Vagina (tissue), 2 donors: Measurements from ENCODE around the gene POLR1G.

ENCODE experiments used
- POLR2A ChIP-seq, 2 donors: fragments of 450-650 bp; IDR thresholded peaks; one replicate each; pipeline ENCODE4 v1.6.1; 2017; ENCODE audit warnings: antibody characterized with exemption in 2 of 2, mild to moderate bottlenecking in 2 of 2, moderate library complexity in 2 of 2
- POLR2AphosphoS5 ChIP-seq, 2 donors: sonication (generic); formaldehyde crosslinking; IDR thresholded peaks; one replicate each; pipeline ENCODE4 v1.9.0; 2017; ENCODE audit warnings: antibody characterized with exemption in 2 of 2, mild to moderate bottlenecking in 2 of 2, low read depth in 1 of 2; ENCODE audit not compliant: insufficient read depth in 1 of 2
- TF ChIP-seq, protein P1 (sequence below), 3 experiments: fragments of 450-650 bp in 2 of 3; fragments of 200-600 bp in 1 of 3; sonication (generic) in 1 of 3; IDR thresholded peaks; one replicate each; pipeline ENCODE4 v1.5.1; 2017 to 2019; ENCODE audit warnings: antibody characterized with exemption in 3 of 3, mild to moderate bottlenecking in 2 of 3, moderate library complexity in 2 of 3

DNA sequence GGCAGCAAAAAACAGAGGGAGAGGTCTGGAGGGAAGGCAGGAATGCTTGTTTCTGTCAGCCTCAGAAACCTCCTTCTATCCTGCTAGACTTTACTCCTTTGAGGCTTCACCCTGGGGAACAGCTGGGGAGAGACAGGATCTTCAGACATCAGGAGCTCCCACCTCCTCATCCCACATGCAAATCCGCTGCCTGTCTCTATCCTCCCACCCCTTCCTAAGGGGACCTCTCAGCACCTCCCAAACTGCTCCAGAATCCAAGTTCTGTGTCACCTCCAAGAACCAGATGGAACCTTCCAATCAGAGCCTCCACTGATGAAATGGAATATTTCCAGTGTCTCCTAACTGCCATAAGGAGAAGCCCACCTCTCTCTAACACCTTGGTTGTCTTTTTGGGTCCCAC, 26.3 kb upstream of the POLR1G start:
- TF ChIP-seq POLR2AphosphoS5 (IDR thresholded peaks at IDR 0.05; ENCODE audit: insufficient read depth in 1 of 2, low read depth in 1 of 2): no peak
- TF ChIP-seq, protein P1, sequence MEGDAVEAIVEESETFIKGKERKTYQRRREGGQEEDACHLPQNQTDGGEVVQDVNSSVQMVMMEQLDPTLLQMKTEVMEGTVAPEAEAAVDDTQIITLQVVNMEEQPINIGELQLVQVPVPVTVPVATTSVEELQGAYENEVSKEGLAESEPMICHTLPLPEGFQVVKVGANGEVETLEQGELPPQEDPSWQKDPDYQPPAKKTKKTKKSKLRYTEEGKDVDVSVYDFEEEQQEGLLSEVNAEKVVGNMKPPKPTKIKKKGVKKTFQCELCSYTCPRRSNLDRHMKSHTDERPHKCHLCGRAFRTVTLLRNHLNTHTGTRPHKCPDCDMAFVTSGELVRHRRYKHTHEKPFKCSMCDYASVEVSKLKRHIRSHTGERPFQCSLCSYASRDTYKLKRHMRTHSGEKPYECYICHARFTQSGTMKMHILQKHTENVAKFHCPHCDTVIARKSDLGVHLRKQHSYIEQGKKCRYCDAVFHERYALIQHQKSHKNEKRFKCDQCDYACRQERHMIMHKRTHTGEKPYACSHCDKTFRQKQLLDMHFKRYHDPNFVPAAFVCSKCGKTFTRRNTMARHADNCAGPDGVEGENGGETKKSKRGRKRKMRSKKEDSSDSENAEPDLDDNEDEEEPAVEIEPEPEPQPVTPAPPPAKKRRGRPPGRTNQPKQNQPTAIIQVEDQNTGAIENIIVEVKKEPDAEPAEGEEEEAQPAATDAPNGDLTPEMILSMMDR (IDR thresholded peaks at IDR 0.05): no peak
- TF ChIP-seq POLR2A (IDR thresholded peaks at IDR 0.05): no peak
